DND-41 (cell line): ENCODE results near the gene ZNF275.

Source experiments
- ATAC-seq: fragments of 200-7000 bp; cut with Tn5 transposase; 3 replicates; pipeline ENCODE4 v1.9.1; 2021; ENCODE audit warnings: low read depth; ENCODE audit not compliant: insufficient read depth
- DNase-seq: peaks from one replicate; pipeline ENCODE4 v3.0.0-alpha.2; 2020
- H2AFZ ChIP-seq: 2 replicates; pipeline ENCODE4 v1.6.0; 2012; ENCODE audit warnings: low read depth, low read length
- H3K27ac ChIP-seq: 2 replicates; pipeline ENCODE4 v1.5.1; 2012; ENCODE audit warnings: low read length, inconsistent platforms
- H3K27me3 ChIP-seq: fragments of 200-600 bp; sonication (generic); 2 replicates; pipeline ENCODE4 v1.6.0; 2012; ENCODE audit warnings: low read length, mild to moderate bottlenecking, inconsistent platforms; ENCODE audit not compliant: insufficient read depth, poor library complexity
- H3K36me3 ChIP-seq: 2 replicates; pipeline ENCODE4 v1.5.1; 2012; ENCODE audit warnings: low read length, inconsistent platforms; ENCODE audit not compliant: insufficient read depth
- H3K4me1 ChIP-seq: 2 replicates; pipeline ENCODE4 v1.5.1; 2012; ENCODE audit warnings: mild to moderate bottlenecking, low read length; ENCODE audit not compliant: insufficient read depth
- H3K4me2 ChIP-seq: 2 replicates; pipeline ENCODE4 v1.6.0; 2012; ENCODE audit warnings: mild to moderate bottlenecking, moderate library complexity, low read length, inconsistent platforms; ENCODE audit not compliant: insufficient read depth
- H3K4me3 ChIP-seq, 2 experiments: fragments of 200-600 bp in 1 of 2; shearing (Covaris generic) in 1 of 2; 2 replicates each; pipeline ENCODE4 v1.5.1; 2012 to 2016; ENCODE audit warnings: inconsistent platforms in 2 of 2, low read length in 2 of 2, mild to moderate bottlenecking in 2 of 2, low read depth in 1 of 2, moderate library complexity in 1 of 2
- H3K79me2 ChIP-seq: 2 replicates; pipeline ENCODE4 v1.6.0; 2012; ENCODE audit warnings: low read length, inconsistent platforms; ENCODE audit not compliant: insufficient read depth
- H3K9ac ChIP-seq: 2 replicates; pipeline ENCODE4 v1.6.0; 2012; ENCODE audit warnings: low read depth, mild to moderate bottlenecking, inconsistent platforms, low read length, moderate library complexity
- H3K9me3 ChIP-seq: 2 replicates; pipeline ENCODE4 v1.5.1; 2012; ENCODE audit warnings: low read length, moderate library complexity, mild to moderate bottlenecking, inconsistent platforms; ENCODE audit not compliant: insufficient read depth, severe bottlenecking
- H4K20me1 ChIP-seq: 2 replicates; pipeline ENCODE4 v1.6.0; 2012; ENCODE audit warnings: low read length; ENCODE audit not compliant: insufficient read depth
- EZH2 ChIP-seq: IDR thresholded peaks from 3 replicates; pipeline ENCODE4 v1.6.1; 2012; ENCODE audit warnings: borderline replicate concordance, low read depth, mild to moderate bottlenecking, moderate library complexity, low read length, inconsistent platforms; ENCODE audit not compliant: severe bottlenecking
- TF ChIP-seq, protein P1 (sequence below): IDR thresholded peaks from 2 replicates; pipeline ENCODE4 v1.5.1; 2012; ENCODE audit warnings: borderline replicate concordance, low read length, moderate library complexity, mild to moderate bottlenecking; ENCODE audit not compliant: poor library complexity, severe bottlenecking; ENCODE audit errors: extremely low read depth

The ZNF275 gene

DNA sequence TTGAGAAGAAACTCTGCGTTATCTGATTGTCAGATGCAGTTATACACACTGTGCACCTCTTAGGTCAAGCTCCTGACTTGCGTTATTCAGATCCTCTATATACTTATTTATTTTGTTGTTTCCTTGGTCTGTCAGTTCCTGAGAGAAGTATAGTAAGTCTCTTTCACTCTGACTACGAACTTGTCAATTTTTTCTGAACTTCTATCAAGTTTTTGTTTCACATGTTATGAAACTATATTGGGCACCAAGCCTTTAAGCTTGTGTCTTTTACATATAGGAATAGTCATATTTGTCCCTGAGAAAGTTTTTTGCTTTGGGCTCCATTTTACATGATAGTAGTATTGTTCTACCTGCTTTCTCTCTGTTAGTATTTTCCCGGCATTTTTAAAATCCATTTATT, 31.7 kb downstream of the ZNF275 start:
- no peaks in the 10 kb centered on the region for H4K20me1 ChIP-seq
- no peak overlapping the region for H3K4me2 ChIP-seq
- TF ChIP-seq, protein P1, sequence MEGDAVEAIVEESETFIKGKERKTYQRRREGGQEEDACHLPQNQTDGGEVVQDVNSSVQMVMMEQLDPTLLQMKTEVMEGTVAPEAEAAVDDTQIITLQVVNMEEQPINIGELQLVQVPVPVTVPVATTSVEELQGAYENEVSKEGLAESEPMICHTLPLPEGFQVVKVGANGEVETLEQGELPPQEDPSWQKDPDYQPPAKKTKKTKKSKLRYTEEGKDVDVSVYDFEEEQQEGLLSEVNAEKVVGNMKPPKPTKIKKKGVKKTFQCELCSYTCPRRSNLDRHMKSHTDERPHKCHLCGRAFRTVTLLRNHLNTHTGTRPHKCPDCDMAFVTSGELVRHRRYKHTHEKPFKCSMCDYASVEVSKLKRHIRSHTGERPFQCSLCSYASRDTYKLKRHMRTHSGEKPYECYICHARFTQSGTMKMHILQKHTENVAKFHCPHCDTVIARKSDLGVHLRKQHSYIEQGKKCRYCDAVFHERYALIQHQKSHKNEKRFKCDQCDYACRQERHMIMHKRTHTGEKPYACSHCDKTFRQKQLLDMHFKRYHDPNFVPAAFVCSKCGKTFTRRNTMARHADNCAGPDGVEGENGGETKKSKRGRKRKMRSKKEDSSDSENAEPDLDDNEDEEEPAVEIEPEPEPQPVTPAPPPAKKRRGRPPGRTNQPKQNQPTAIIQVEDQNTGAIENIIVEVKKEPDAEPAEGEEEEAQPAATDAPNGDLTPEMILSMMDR: no peak
- TF ChIP-seq EZH2: no peak
- no peaks in the 10 kb centered on the region for H3K79me2 ChIP-seq
- H3K36me3 ChIP-seq: no peaks in the 10 kb centered on the region
- no peaks in the 10 kb centered on the region for H3K4me1 ChIP-seq
- ATAC-seq (no peak), DNase-seq (no peak)
- H3K27ac ChIP-seq: no peak overlapping the region
- no peaks in the 10 kb centered on the region for H3K27me3 ChIP-seq
- no peak overlapping the region for H3K9ac ChIP-seq
- H3K9me3 ChIP-seq: no peaks in the 10 kb centered on the region
- no peak overlapping the region for H3K4me3 ChIP-seq
- no peak overlapping the region for H2AFZ ChIP-seq

DNA sequence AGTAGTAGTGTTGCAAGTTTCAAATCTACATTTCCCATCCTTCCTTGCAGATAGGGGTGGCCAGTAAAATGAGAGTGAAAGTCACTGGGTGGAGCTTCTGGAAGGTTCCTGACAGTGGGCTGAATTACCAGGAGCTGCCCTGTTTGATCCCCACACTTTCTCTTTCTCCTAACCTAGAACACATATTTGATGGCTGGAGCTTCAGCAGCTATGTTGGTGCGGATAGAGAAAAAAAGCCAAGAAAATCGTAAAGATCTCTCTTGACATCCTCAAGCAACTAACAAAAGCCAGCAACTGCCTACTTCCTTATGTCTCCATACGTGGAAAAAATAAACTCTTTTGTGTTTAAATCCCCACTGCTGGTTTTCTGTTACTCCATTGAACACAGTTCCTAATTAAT, 32.2 kb downstream of the ZNF275 start:
- H3K4me1 ChIP-seq: no peaks in the 10 kb centered on the region
- H3K4me3 ChIP-seq: no peak overlapping the region
- TF ChIP-seq, protein P1: no peak
- TF ChIP-seq EZH2: no peak
- no peaks in the 10 kb centered on the region for H3K9me3 ChIP-seq
- H4K20me1 ChIP-seq: no peaks in the 10 kb centered on the region
- H3K36me3 ChIP-seq: no peaks in the 10 kb centered on the region
- H3K4me2 ChIP-seq: no peak overlapping the region
- DNase-seq (no peak), ATAC-seq (no peak)
- no peak overlapping the region for H3K9ac ChIP-seq
- H3K27ac ChIP-seq: no peak overlapping the region
- no peaks in the 10 kb centered on the region for H3K79me2 ChIP-seq
- no peak overlapping the region for H2AFZ ChIP-seq
- no peaks in the 10 kb centered on the region for H3K27me3 ChIP-seq

DNA sequence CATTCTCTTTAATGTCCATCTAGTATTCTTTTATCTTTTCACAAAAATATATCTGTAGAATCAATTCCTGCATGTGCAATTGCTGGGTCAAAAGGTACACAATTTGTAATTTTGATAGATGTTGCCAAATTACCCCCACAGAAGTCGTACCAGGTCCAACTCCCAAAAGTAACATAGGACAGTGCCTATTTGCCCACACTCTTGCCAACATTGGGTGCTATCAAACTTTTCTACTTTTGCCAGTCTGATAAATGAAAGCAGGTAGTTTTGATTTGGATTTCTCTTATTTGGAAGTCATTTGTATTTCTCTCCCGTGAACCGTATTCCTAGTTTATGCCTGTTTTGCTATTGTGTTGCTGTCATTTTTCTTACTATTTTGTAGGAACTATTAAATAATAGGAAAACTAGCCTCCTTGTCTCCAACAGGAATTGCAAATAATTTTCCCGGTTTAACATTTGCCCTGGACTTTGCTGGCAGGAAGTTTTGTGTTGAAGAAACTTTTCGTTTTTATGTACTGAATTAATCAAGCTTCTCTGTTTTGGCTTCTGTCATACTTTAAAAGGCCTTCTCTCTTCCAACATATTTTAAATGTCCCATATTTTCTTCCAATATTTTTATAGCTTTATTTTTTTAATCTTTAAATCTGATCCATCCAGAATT, 33.1 kb downstream of the ZNF275 start:
- H3K9me3 ChIP-seq: no peaks in the 10 kb centered on the region
- no peak for ATAC-seq
- H3K9ac ChIP-seq: no peak overlapping the region
- no peak overlapping the region for H3K4me3 ChIP-seq
- H3K79me2 ChIP-seq: no peaks in the 10 kb centered on the region
- no peaks in the 10 kb centered on the region for H3K36me3 ChIP-seq
- H2AFZ ChIP-seq: no peak overlapping the region
- no peaks in the 10 kb centered on the region for H4K20me1 ChIP-seq
- H3K4me1 ChIP-seq: no peaks in the 10 kb centered on the region
- no peaks in the 10 kb centered on the region for H3K27me3 ChIP-seq
- H3K27ac ChIP-seq: no peak overlapping the region
- TF ChIP-seq, protein P1: no peak
- TF ChIP-seq EZH2: no peak
- no peak for DNase-seq
- no peak overlapping the region for H3K4me2 ChIP-seq
